Measurements from ENCODE around the gene CNTN5. TPM values are rescaled to one million over a fixed set of nuclear protein-coding genes. Genes with fewer than 3 reads are reported as not detected.

CNTN5 gene
- total RNA-seq, 1 donor from 2014 or later = 17.7 TPM

- Mint-ChIP-seq H3K4me1 (no peaks in the 10 kb centered on the region), H3K27ac (no peak overlapping the region), H3K36me3 (no peaks in the 10 kb centered on the region), H3K9me3 (no peaks in the 10 kb centered on the region), H3K4me3 (no peak overlapping the region), H3K27me3 (ENCODE audit: low read depth) (no peaks in the 10 kb centered on the region)
- no peak for DNase-seq (ENCODE audit: low spot score in 2 of 2, unreplicated experiment in 2 of 2)
- TF ChIP-seq CTCF (IDR thresholded peaks at IDR 0.05; ENCODE audit: unreplicated experiment) = no peak
Measured at GRCh38 chr11:99631618-99632017, 610.9 kb downstream of the CNTN5 start.

GRCh38 chr11:99632969-99633368 lies 612.2 kb downstream of the CNTN5 start:
- H3K4me1 Mint-ChIP-seq = no peaks in the 10 kb centered on the region
- DNase-seq (ENCODE audit: low spot score in 2 of 2, unreplicated experiment in 2 of 2) = no peak
- no peaks in the 10 kb centered on the region for H3K27me3 Mint-ChIP-seq (ENCODE audit: low read depth)
- TF ChIP-seq CTCF (IDR thresholded peaks at IDR 0.05; ENCODE audit: unreplicated experiment) = no peak
- H3K9me3 Mint-ChIP-seq = peaks cover 3% of the 10 kb centered on the region
- no peaks in the 10 kb centered on the region for H3K36me3 Mint-ChIP-seq
- H3K27ac Mint-ChIP-seq = no peak overlapping the region
- no peak overlapping the region for H3K4me3 Mint-ChIP-seq

GRCh38 chr11:99634581-99634980 lies 613.8 kb downstream of the CNTN5 start:
- no peak overlapping the region for H3K27ac Mint-ChIP-seq
- H3K4me3 Mint-ChIP-seq = no peak overlapping the region
- no peak for TF ChIP-seq CTCF (IDR thresholded peaks at IDR 0.05; ENCODE audit: unreplicated experiment)
- peaks cover 3% of the 10 kb centered on the region for H3K9me3 Mint-ChIP-seq
- H3K36me3 Mint-ChIP-seq = no peaks in the 10 kb centered on the region
- H3K4me1 Mint-ChIP-seq = no peaks in the 10 kb centered on the region
- no peak for DNase-seq (ENCODE audit: low spot score in 2 of 2, unreplicated experiment in 2 of 2)
- no peaks in the 10 kb centered on the region for H3K27me3 Mint-ChIP-seq (ENCODE audit: low read depth)

GRCh38 chr11:99638073-99638553 lies 617.4 kb downstream of the CNTN5 start:
- Mint-ChIP-seq H3K36me3 (no peaks in the 10 kb centered on the region), H3K4me1 (no peaks in the 10 kb centered on the region), H3K27me3 (ENCODE audit: low read depth) (no peaks in the 10 kb centered on the region), H3K4me3 (no peak overlapping the region), H3K27ac (no peak overlapping the region), H3K9me3 (peaks cover 13% of the 10 kb centered on the region)
- no peak for DNase-seq (ENCODE audit: low spot score in 2 of 2, unreplicated experiment in 2 of 2)
- TF ChIP-seq CTCF (IDR thresholded peaks at IDR 0.05; ENCODE audit: unreplicated experiment) = no peak

GRCh38 chr11:99640671-99641070 lies 619.9 kb downstream of the CNTN5 start:
- Mint-ChIP-seq H3K27ac (no peak overlapping the region), H3K4me3 (no peak overlapping the region), H3K4me1 (no peaks in the 10 kb centered on the region), H3K27me3 (ENCODE audit: low read depth) (no peaks in the 10 kb centered on the region), H3K9me3 (peaks cover 13% of the 10 kb centered on the region), H3K36me3 (no peaks in the 10 kb centered on the region)
- TF ChIP-seq CTCF (IDR thresholded peaks at IDR 0.05; ENCODE audit: unreplicated experiment) = no peak
- no peak for DNase-seq (ENCODE audit: low spot score in 2 of 2, unreplicated experiment in 2 of 2)

- Mint-ChIP-seq H3K36me3 (no peaks in the 10 kb centered on the region), H3K4me3 (no peak overlapping the region), H3K27me3 (ENCODE audit: low read depth) (no peaks in the 10 kb centered on the region), H3K27ac (no peak overlapping the region), H3K4me1 (no peaks in the 10 kb centered on the region), H3K9me3 (peaks cover 21% of the 10 kb centered on the region)
- no peak for TF ChIP-seq CTCF (IDR thresholded peaks at IDR 0.05; ENCODE audit: unreplicated experiment)
- no peak for DNase-seq (ENCODE audit: low spot score in 2 of 2, unreplicated experiment in 2 of 2)
Measured at GRCh38 chr11:99645934-99646333, 625.2 kb downstream of the CNTN5 start.
